NCI-H1417 (cell line): ENCODE data around the gene KCP.

Source experiments
- DNase-seq, 3 experiments: peaks; one replicate each; lab custom pipeline; 2025; lab: John Stamatoyannopoulos, UW

Gene KCP

DNA sequence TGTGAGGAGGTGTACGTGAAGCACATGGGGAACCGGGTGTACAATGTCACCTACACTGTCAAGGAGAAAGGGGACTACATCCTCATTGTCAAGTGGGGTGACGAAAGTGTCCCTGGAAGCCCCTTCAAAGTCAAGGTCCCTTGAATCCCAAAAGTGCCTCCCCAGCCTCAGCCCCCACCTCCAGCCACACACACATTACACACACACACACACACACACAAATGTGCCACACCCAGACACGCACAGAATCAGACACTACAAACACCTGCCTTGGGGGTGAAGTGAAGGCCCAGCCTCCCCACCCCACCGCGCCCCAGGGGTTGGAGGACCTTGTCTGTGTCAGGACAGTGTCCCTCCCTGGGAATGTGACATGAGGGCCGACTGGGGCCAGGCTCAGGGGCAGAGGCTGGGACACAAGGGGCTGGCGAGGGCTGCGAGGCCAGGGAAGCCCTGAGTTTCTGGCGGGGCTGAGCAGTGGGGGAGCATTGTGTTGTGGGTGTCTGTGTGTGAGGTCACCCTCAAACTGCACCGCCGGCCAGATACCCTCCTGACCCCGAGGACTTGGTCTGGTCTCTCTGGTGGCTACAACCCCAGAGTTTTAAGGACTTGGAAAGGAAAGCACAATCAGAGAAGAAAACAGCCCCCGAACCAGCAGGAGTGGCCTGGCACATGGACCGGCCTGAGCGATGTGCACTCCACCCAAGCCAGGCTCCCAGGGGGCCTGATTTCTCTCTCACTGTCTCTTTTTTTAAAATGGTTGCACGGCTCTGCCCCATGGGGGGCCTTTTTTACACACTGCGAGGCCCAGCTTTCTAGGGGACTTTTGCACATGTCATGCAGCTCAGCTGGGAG is 51.9 kb downstream of the KCP start:
- no peak for DNase-seq

- DNase-seq, result no peak
Observed at GRCh38 chr7:128856001-128856718, 54.3 kb downstream of the KCP start.

GRCh38 chr7:128855559-128855958 is 55.0 kb downstream of the KCP start:
- DNase-seq, result no peak

- no peak for DNase-seq
Observed at GRCh38 chr7:128854396-128854795, 56.1 kb downstream of the KCP start.

GRCh38 chr7:128853799-128854198 is 56.7 kb downstream of the KCP start:
- no peak for DNase-seq

DNA sequence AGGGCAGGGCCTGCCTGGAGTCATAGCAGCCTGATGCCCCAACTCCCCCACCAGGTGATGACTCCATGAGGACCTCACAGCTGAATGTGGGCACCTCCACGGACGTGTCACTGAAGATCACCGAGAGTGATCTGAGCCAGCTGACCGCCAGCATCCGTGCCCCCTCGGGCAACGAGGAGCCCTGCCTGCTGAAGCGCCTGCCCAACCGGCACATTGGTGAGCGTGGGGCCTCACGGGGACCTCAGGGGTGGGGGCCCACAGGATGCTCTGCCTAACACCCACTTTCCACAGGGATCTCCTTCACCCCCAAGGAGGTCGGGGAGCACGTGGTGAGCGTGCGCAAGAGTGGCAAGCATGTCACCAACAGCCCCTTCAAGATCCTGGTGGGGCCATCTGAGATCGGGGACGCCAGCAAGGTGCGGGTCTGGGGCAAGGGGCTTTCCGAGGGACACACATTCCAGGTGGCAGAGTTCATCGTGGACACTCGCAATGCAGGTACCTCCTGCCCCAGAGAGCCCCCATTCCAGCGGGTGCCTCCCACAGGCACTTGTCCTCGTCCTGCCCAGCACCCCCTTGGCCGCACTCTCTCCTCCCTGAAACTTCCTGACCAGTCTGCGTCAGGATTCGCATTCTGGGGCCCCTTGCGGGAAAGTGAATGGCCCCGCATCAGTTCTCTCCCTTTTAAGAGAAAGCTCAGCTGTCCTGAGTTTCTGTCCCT is 57.8 kb downstream of the KCP start:
- no peak for DNase-seq

- DNase-seq, result no peak
Observed at GRCh38 chr7:128849804-128850490, 60.6 kb downstream of the KCP start.

DNA sequence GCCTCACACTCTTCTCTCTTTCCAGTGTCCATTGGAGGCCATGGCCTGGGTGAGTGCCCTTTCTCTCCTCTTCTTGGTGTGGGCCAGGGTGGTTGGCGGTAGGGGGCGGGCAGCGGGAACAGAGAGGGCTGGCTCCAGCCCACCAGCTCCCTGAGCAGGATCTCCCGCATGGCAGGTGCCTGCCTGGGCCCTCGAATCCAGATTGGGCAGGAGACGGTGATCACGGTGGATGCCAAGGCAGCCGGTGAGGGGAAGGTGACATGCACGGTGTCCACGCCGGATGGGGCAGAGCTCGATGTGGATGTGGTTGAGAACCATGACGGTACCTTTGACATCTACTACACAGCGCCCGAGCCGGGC is 61.4 kb downstream of the KCP start:
- no peak for DNase-seq

DNA sequence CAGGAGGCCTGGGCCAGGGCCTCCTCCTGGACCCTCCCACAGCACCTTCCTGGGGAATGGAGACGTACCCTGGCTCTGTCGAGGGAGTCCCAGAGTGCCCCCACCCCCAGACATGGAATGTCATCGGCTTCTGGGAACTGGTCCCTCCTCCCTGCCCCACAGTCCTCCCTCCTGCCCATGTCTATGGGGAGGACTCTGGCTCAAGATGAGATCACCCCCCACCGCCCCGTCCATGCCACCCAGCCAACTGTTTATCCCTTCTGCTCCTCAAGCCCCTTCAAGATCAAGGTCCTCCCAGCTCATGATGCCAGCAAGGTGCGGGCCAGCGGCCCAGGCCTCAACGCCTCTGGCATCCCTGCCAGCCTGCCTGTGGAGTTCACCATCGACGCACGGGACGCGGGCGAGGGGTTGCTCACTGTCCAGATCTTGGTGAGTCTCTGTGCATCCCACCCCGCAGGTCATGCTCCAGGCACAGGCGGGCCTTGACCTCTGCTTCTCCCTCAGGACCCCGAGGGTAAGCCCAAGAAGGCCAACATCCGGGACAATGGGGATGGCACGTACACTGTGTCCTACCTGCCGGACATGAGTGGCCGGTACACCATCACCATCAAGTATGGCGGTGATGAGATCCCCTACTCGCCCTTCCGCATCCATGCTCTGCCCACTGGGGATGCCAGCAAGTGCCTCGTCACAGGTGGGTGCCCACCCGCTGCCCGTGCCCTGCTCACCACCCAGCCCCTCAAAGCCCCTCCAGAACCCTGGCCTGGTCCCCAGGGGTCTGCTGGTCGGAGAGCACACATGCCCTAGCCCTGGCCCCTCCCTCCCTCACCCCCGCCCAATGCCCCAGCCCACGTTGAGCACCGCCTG is 62.0 kb downstream of the KCP start:
- DNase-seq, result no peak

DNA sequence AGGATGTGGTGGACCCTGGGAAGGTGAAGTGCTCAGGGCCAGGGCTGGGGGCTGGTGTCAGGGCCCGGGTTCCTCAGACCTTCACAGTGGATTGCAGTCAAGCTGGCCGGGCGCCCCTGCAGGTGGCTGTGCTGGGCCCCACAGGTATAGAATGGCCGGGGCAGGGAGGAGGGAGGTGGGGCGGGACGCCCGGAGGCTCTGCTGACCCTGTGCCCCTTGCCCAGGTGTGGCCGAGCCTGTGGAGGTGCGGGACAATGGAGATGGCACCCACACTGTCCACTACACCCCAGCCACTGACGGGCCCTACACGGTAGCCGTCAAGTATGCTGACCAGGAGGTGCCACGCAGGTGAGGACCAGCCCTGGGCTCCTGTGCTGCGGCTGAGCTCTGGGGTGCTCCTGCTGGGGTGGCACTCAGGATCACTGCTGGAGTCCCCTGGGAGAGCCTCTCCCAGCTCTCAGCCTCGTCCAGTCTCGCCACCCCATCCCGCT is 62.7 kb downstream of the KCP start:
- DNase-seq, result no peak

DNA sequence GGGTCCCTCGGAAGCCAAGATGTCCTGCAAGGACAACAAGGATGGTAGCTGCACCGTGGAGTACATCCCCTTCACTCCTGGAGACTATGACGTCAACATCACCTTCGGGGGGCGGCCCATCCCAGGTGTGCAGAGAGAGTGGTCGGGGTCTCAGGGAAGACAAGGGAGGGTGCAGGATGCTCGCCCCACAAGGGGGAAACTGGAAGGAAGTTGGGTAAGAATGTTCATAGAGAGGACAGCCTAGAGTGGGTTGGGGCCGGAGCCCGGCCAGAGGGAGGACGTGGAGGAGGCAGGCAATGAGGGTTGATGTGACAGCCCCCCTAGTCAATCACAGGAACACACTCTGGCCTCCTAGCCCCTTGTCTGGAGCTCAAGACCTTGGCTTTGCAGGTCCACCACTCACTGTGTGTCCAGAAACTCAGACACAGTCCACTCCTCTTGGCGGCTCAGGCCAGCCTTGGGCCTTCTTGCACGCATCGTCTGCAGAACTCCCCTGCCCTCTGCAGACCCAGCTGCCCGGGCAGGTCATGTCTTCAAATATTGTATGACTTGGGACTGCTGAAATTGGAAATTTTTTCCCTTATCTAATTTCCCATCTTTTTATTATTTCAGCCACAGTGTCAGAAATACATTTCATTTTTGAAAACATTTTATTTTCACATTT is 63.6 kb downstream of the KCP start:
- no peak for DNase-seq

GRCh38 chr7:128845987-128846386 is 64.5 kb downstream of the KCP start:
- no peak for DNase-seq

GRCh38 chr7:128845475-128845874 is 65.0 kb downstream of the KCP start:
- DNase-seq, result no peak

DNA sequence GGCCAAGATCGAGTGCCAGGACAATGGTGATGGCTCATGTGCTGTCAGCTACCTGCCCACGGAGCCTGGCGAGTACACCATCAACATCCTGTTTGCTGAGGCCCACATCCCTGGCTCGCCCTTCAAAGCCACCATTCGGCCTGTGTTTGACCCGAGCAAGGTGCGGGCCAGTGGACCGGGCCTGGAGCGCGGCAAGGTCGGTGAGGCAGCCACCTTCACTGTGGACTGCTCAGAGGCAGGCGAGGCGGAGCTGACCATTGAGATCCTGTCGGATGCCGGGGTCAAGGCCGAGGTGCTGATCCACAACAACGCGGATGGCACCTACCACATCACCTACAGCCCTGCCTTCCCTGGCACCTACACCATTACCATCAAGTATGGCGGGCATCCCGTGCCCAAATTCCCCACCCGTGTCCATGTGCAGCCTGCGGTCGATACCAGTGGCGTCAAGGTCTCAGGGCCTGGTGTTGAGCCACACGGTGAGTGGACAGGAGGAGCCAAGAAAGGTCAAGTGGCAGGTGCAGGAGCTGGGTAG is 65.7 kb downstream of the KCP start:
- no peak for DNase-seq

- no peak for DNase-seq
Observed at GRCh38 chr7:128843938-128844621, 66.4 kb downstream of the KCP start.

- DNase-seq, result peak in 1 of 3 experiments; percentile 19
Observed at GRCh38 chr7:128842674-128843641, 67.6 kb downstream of the KCP start.

DNA sequence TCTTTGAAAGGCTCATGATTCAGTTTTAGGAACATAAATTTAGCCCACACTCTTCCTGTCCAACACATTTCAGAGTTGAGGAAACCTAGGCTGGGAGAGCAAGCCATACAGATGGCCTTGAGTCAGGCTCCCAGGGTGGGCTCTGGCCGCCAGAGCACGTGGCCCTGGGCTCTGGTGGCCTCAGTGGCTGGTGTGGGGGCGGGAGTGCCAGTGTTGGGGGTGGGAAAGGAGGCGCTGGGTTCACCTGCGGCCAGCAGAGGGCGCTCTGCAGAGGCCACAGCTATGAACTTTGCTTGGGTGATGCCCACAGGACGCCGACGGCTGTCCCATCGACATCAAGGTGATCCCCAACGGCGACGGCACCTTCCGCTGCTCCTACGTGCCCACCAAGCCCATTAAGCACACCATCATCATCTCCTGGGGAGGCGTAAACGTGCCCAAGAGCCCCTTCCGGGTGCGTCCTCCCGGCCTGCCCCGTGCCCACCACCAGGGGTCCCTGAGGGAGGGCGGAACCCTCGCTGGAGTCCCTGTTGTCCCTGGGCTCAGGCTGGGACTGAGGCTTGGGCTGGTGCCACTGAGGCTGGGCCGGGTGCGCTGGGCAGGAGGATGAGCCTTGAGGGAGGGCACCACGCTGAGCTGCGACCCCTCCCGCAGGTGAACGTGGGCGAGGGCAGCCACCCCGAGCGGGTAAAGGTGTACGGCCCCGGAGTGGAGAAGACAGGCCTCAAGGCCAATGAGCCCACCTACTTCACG is 68.4 kb downstream of the KCP start:
- DNase-seq, result no peak
